Measurements from ENCODE around the gene TBC1D14.

TBC1D14 gene

DNA sequence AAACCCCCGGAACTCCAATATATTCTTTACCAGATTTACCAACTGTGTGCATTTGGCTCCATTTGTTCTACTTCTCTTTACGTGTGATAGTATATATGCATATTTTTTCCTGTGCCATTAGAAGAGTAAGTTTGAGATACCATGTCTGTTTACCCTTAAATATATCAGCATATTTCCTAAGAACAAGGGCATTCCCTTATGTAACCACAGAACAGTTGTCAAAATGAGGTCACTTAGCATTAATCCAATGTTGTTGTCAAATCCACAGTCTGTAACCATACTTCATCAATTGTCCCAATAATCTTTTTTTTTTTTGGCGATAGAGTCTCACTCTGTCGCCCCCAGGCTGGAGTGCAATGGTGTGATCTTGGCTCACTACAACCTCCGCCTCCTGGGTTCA lies 55.2 kb downstream of the TBC1D14 start:
- TF ChIP-seq ZNF70 (CRISPR knock-in tag; IDR thresholded peaks at IDR 0.05) = no peak
- TF ChIP-seq PPARA (CRISPR knock-in tag; IDR thresholded peaks at IDR 0.05; ENCODE audit: borderline replicate concordance) = no peak
- no peak for TF ChIP-seq ARNTL (CRISPR knock-in tag; IDR thresholded peaks at IDR 0.05; ENCODE audit: borderline replicate concordance, low read depth)
- TF ChIP-seq SNAI2 (CRISPR knock-in tag; IDR thresholded peaks at IDR 0.05) = no peak
- no peak for TF ChIP-seq CSDC2 (CRISPR knock-in tag; IDR thresholded peaks at IDR 0.05)
- no peak for TF ChIP-seq GLIS3 (CRISPR knock-in tag; IDR thresholded peaks at IDR 0.05)
- TF ChIP-seq, protein P1, sequence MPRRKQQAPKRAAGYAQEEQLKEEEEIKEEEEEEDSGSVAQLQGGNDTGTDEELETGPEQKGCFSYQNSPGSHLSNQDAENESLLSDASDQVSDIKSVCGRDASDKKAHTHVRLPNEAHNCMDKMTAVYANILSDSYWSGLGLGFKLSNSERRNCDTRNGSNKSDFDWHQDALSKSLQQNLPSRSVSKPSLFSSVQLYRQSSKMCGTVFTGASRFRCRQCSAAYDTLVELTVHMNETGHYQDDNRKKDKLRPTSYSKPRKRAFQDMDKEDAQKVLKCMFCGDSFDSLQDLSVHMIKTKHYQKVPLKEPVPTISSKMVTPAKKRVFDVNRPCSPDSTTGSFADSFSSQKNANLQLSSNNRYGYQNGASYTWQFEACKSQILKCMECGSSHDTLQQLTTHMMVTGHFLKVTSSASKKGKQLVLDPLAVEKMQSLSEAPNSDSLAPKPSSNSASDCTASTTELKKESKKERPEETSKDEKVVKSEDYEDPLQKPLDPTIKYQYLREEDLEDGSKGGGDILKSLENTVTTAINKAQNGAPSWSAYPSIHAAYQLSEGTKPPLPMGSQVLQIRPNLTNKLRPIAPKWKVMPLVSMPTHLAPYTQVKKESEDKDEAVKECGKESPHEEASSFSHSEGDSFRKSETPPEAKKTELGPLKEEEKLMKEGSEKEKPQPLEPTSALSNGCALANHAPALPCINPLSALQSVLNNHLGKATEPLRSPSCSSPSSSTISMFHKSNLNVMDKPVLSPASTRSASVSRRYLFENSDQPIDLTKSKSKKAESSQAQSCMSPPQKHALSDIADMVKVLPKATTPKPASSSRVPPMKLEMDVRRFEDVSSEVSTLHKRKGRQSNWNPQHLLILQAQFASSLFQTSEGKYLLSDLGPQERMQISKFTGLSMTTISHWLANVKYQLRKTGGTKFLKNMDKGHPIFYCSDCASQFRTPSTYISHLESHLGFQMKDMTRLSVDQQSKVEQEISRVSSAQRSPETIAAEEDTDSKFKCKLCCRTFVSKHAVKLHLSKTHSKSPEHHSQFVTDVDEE (CRISPR knock-in tag; IDR thresholded peaks at IDR 0.05) = no peak
- TF ChIP-seq ZFP3 (CRISPR knock-in tag; IDR thresholded peaks at IDR 0.05) = no peak
- no peak for TF ChIP-seq BACH2 (CRISPR knock-in tag; IDR thresholded peaks at IDR 0.05; ENCODE audit: borderline replicate concordance)
- TF ChIP-seq, protein P2, sequence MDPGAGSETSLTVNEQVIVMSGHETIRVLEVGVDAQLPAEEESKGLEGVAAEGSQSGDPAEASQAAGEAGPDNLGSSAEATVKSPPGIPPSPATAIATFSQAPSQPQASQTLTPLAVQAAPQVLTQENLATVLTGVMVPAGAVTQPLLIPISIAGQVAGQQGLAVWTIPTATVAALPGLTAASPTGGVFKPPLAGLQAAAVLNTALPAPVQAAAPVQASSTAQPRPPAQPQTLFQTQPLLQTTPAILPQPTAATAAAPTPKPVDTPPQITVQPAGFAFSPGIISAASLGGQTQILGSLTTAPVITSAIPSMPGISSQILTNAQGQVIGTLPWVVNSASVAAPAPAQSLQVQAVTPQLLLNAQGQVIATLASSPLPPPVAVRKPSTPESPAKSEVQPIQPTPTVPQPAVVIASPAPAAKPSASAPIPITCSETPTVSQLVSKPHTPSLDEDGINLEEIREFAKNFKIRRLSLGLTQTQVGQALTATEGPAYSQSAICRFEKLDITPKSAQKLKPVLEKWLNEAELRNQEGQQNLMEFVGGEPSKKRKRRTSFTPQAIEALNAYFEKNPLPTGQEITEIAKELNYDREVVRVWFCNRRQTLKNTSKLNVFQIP (CRISPR knock-in tag; IDR thresholded peaks at IDR 0.05; ENCODE audit: borderline replicate concordance, low read depth) = no peak
- no peak for TF ChIP-seq ESRRG (CRISPR knock-in tag; IDR thresholded peaks at IDR 0.05)
- TF ChIP-seq ZFP30 (CRISPR knock-in tag; IDR thresholded peaks at IDR 0.05) = no peak
- TF ChIP-seq, protein P3, sequence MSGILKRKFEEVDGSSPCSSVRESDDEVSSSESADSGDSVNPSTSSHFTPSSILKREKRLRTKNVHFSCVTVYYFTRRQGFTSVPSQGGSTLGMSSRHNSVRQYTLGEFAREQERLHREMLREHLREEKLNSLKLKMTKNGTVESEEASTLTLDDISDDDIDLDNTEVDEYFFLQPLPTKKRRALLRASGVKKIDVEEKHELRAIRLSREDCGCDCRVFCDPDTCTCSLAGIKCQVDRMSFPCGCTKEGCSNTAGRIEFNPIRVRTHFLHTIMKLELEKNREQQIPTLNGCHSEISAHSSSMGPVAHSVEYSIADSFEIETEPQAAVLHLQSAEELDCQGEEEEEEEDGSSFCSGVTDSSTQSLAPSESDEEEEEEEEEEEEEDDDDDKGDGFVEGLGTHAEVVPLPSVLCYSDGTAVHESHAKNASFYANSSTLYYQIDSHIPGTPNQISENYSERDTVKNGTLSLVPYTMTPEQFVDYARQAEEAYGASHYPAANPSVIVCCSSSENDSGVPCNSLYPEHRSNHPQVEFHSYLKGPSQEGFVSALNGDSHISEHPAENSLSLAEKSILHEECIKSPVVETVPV (CRISPR knock-in tag; IDR thresholded peaks at IDR 0.05) = no peak
- no peak for TF ChIP-seq PATZ1 (CRISPR knock-in tag; IDR thresholded peaks at IDR 0.05; ENCODE audit: borderline replicate concordance)
- no peak for TF ChIP-seq TCF4 (CRISPR knock-in tag; IDR thresholded peaks at IDR 0.05; ENCODE audit: borderline replicate concordance)
- no peak for TF ChIP-seq ZNF8 (CRISPR knock-in tag; IDR thresholded peaks at IDR 0.05)
- no peak for TF ChIP-seq TOX (CRISPR knock-in tag; IDR thresholded peaks at IDR 0.05; ENCODE audit: borderline replicate concordance)
- TF ChIP-seq ZC3H10 (CRISPR knock-in tag; IDR thresholded peaks at IDR 0.05) = no peak
- no peak for TF ChIP-seq ISL1 (CRISPR knock-in tag; IDR thresholded peaks at IDR 0.05)
- TF ChIP-seq ZNF565 (CRISPR knock-in tag; conservative IDR thresholded peaks at IDR 0.05; ENCODE audit: low read depth) = no peak

GRCh38 chr4:6965329-6965728 lies 55.7 kb downstream of the TBC1D14 start:
- ATAC-seq = no peak
- TF ChIP-seq RARB (CRISPR knock-in tag; IDR thresholded peaks at IDR 0.05) (no peak), ZC3H10 (CRISPR knock-in tag; IDR thresholded peaks at IDR 0.05) (no peak), OSR1 (CRISPR knock-in tag; IDR thresholded peaks at IDR 0.05) (no peak), TCF4 (CRISPR knock-in tag; IDR thresholded peaks at IDR 0.05; ENCODE audit: borderline replicate concordance) (no peak)
- TF ChIP-seq, protein P3 (CRISPR knock-in tag; IDR thresholded peaks at IDR 0.05) = no peak
- TF ChIP-seq, protein P1 (CRISPR knock-in tag; IDR thresholded peaks at IDR 0.05) = no peak

More for the DNA sequence above, 55.2 kb downstream of the TBC1D14 start:
- ATAC-seq = no peak
